ENCODE measurements around the gene TPSD1.

- TF ChIP-seq CTCF (IDR thresholded peaks at IDR 0.05; ENCODE audit: insufficient read depth, low read length, poor library complexity, severe bottlenecking) (no peak), EZH2phosphoT487 (conservative IDR thresholded peaks at IDR 0.05; ENCODE audit: low read length) (no peak)
These were observed 9.3 kb downstream of the TPSD1 start for GRCh38 chr16:1265090-1265630.

Measured in SU-DHL-6 (cell line).